ENCODE measurements around the gene LRRC39. TPM values are rescaled to one million over a fixed set of nuclear protein-coding genes. Genes with fewer than 3 reads are reported as not detected.
"Not testable (repeated sequence)": the region's sequence is repeated elsewhere in the genome, so short reads cannot be mapped to it uniquely, and the experiment has no call there.

The LRRC39 gene
- total and polyA plus RNA-seq, 3 donors from 2014 or later: 2.9 to 15.6 (median 4.6) TPM

DNA sequence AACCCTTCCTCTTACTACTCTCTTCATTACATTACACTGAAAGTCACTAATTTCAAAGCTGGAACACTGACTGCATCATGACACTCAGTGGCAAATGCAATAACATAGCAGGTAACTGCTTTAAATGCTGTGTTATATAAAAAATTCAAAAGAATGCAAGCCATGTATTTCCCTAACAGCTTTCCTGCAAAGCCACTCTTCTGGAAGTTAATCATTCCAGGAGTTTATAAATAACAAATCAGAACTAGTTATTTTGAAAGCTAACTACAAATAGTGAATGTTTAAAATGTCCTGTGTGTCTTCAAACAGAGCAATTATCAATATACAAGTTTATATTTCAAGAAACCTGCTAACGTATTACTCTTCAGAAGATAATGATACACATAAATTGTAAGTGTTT is 37.0 kb upstream of the LRRC39 start:
- Histone ChIP-seq H3K27me3 (no peaks in the 10 kb centered on the region), H3K27ac (no peak overlapping the region), H3K4me3 (no peak overlapping the region), H3K4me1 (no peaks in the 10 kb centered on the region), H3K9me3 (no peaks in the 10 kb centered on the region), H3K36me3 (ENCODE audit: low read depth, missing control alignments) (no peaks in the 10 kb centered on the region)
- intact Hi-C loops (cut with DNase I; ENCODE audit: low total_unique reads): no loop called here
- TF ChIP-seq POLR2A (IDR thresholded peaks at IDR 0.05): no peak
- TF ChIP-seq, protein P1, sequence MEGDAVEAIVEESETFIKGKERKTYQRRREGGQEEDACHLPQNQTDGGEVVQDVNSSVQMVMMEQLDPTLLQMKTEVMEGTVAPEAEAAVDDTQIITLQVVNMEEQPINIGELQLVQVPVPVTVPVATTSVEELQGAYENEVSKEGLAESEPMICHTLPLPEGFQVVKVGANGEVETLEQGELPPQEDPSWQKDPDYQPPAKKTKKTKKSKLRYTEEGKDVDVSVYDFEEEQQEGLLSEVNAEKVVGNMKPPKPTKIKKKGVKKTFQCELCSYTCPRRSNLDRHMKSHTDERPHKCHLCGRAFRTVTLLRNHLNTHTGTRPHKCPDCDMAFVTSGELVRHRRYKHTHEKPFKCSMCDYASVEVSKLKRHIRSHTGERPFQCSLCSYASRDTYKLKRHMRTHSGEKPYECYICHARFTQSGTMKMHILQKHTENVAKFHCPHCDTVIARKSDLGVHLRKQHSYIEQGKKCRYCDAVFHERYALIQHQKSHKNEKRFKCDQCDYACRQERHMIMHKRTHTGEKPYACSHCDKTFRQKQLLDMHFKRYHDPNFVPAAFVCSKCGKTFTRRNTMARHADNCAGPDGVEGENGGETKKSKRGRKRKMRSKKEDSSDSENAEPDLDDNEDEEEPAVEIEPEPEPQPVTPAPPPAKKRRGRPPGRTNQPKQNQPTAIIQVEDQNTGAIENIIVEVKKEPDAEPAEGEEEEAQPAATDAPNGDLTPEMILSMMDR (IDR thresholded peaks at IDR 0.05): no peak
- 75 to 98% methylated on average over 1 of the region's 1 CpG for WGBS, 2 donors
- DNase-seq: no peak

DNA sequence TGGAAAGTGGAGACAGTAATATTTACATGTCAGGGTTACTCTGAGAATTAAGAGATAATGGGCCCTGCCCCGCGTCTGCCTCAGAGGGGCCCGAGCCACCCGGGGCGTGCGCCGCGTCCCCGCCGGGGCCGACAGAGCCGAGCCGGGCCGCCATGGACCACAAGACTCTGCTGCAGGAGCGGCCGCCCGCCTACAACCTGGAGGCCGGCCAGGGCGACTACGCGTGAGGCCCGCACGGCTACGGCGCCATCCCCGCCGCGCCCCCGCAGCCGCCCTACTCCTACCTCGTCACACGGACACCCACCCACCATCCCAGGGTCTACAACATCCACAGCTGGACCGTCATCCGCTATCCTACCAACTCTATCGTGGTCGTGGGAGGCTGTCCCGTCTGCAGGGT is 35.1 kb upstream of the LRRC39 start:
- Histone ChIP-seq H3K36me3 (ENCODE audit: low read depth, missing control alignments) (no peaks in the 10 kb centered on the region), H3K27ac (no peak overlapping the region), H3K27me3 (no peaks in the 10 kb centered on the region), H3K4me3 (peak overlapping the region; percentile 3 to 16), H3K9me3 (no peaks in the 10 kb centered on the region), H3K4me1 (no peaks in the 10 kb centered on the region)
- TF ChIP-seq, protein P1 (IDR thresholded peaks at IDR 0.05): no peak
- no peak for TF ChIP-seq POLR2A (IDR thresholded peaks at IDR 0.05)
- intact Hi-C loops (cut with DNase I; ENCODE audit: low total_unique reads): no loop called here
- peak; percentile 14 for DNase-seq
- 67 to 84% methylated on average over 5 to 37 of the region's 37 CpGs for WGBS, 2 donors

DNA sequence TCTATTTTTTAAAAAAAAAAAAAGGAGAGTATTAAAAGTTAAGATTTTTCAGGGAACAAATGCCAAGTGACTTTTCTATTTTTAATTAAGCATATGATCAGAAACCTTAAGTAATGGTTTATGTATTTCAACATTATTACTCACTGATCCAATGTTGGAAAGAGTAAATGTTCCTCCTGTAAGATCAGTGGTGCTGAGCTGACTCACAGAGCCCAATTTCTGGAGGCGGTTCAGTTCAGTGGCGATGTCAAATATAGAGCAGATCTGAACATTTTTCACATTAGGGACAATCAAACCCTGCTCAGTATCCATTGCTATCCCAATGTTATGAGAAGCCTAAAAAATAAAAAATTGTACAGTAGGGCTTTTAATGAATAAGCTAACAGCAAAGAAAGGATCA is 28.2 kb upstream of the LRRC39 start:
- intact Hi-C loops (cut with DNase I; ENCODE audit: low total_unique reads): no loop called here
- H3K27ac ChIP-seq: no peak overlapping the region
- no peaks in the 10 kb centered on the region for H3K27me3 ChIP-seq
- H3K36me3 ChIP-seq (ENCODE audit: low read depth, missing control alignments): no peaks in the 10 kb centered on the region
- TF ChIP-seq POLR2A (IDR thresholded peaks at IDR 0.05): no peak
- TF ChIP-seq, protein P1 (IDR thresholded peaks at IDR 0.05): no peak
- H3K9me3 ChIP-seq: no peaks in the 10 kb centered on the region
- 93 to 100% methylated on average over 2 of the region's 2 CpGs for WGBS, 2 donors
- no peaks in the 10 kb centered on the region for H3K4me1 ChIP-seq
- no peak for DNase-seq
- H3K4me3 ChIP-seq: no peak overlapping the region

DNA sequence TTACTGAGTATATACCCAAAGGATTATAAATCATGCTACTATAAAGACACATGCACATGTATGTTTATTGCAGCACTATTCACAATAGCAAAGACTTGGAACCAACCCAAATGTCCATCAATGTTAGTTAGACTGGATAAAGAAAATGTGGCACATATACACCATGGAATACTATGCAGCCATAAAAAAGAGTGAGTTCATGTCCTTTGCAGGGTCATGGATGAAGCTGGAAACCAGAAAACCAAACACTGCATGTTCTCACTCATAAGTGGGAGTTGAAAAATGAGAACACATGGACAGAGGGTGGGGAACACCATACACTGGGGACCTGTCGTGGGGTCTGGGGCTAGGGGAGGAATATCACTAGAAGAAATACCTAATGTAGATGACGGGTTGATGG is 27.5 kb upstream of the LRRC39 start:
- H3K9me3 ChIP-seq; H3K27me3 ChIP-seq; H3K4me1 ChIP-seq; intact Hi-C loops (cut with DNase I; ENCODE audit: low total_unique reads); H3K27ac ChIP-seq; H3K4me3 ChIP-seq; H3K36me3 ChIP-seq (ENCODE audit: low read depth, missing control alignments); DNase-seq: not testable (repeated sequence)
- 95 to 96% methylated on average over 2 of the region's 2 CpGs for WGBS, 2 donors

DNA sequence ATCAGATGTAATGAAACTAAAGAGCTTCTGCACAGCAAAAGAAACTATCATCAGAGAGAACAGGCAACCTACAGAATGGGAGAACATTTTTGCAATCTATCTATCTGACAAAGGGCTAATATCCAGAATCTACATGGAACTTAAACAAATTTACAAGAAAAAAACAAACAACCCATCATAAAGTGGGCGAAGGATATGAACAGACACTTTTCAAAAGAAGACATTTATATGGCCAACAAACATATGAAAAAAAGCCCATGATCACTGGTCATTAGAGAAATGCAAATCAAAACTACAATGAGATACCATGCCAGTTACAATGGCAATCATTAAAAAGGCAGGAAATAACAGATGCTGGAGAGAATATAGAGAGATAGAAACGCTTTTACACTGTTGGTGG is 27.0 kb upstream of the LRRC39 start:
- H3K27me3 ChIP-seq; DNase-seq; H3K36me3 ChIP-seq (ENCODE audit: low read depth, missing control alignments); H3K4me3 ChIP-seq; intact Hi-C loops (cut with DNase I; ENCODE audit: low total_unique reads); H3K27ac ChIP-seq; H3K4me1 ChIP-seq; H3K9me3 ChIP-seq: not testable (repeated sequence)
- WGBS, 2 donors: 95 to 100% methylated on average over 2 of the region's 2 CpGs

DNA sequence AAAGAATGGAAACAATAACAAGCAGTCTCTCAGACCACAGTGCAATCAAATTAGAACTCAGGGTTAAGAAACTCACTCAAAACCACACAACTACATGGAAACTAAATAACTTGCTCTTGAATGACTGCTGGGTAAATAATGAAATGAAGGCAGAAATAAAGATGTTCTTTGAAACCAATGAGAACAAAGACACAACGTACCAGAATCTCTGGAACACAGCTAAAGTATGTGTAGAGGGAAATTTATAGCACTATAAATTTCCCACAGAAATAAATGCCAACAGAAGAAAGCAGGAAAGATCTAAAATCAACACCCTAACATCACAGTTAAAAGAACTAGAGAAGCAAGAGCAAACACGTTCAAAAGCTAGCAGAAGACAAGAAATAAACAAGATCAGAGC is 24.6 kb upstream of the LRRC39 start:
- H3K27me3 ChIP-seq; H3K27ac ChIP-seq; H3K4me1 ChIP-seq; intact Hi-C loops (cut with DNase I; ENCODE audit: low total_unique reads); H3K36me3 ChIP-seq (ENCODE audit: low read depth, missing control alignments); H3K4me3 ChIP-seq; DNase-seq; H3K9me3 ChIP-seq: not testable (repeated sequence)
- WGBS, 2 donors: 63 to 66% methylated on average over 2 of the region's 2 CpGs

DNA sequence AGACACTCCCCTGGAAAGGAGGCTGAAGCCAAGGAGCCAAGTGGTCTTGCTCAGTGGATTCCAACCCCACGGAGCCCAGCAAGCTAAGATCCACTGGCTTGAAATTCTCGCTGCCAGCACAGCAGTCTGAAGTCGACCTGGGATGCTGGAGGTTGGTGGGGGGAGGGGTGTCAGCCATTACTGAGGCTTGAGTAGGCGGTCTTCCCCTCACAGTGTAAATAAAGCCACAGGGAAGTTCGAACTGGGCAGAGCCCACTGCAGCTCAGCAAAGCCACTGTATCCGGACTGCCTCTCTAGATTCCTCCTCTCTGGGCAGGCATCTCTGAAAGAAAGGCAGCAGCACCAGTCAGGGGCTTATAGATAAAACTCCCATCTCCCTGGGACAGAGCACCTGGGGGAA is 22.0 kb upstream of the LRRC39 start:
- H3K9me3 ChIP-seq; H3K4me3 ChIP-seq; H3K4me1 ChIP-seq; H3K27me3 ChIP-seq; intact Hi-C loops (cut with DNase I; ENCODE audit: low total_unique reads); DNase-seq; H3K36me3 ChIP-seq (ENCODE audit: low read depth, missing control alignments); H3K27ac ChIP-seq: not testable (repeated sequence)
- WGBS, 2 donors: 79% methylated on average over 6 of the region's 6 CpGs; no CpG with 5 or more reads in 1 of the 2 donors

Measured in testis (tissue), 3 donors.